ENCODE measurements around the gene GRIK2.

GRIK2 gene

DNA sequence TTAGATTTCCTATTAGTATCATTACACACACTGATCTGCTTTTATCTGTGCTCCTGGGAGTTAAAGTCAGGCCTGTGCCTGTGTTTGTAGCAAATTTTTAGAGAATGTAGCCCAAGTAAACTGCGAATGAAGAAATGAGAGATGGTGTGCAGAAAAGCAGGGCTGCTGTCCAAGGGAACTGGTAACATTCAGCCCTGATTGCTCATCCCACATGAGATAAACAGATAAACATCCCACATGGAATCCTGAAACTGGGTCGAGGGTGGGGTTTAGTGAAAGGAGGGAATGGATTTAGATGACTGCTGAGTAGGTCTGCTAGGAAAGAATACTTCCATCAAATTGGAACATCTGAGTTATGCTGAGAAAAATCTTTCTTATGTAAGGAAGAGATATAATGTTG, 69.1 kb downstream of the GRIK2 start:
- DNase-seq, result no peak

DNA sequence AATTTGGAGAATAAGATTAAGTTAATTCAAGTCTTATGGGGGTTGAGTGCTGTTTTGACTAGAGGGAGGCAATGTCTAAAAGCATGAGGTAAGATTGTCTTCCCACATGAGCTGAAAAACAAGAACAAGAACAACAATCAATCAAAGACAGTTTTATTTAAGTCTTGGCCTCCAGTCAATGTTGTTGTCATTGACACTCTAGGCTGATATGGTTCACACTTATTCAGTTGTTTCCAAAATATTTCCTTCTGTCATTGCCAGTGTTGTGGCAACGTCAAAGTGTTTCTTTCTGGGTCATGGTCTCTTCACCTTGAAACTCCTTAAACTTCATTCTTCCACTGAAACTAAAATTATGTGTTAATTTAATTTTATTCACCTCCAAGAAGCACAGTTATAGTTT, 72.4 kb downstream of the GRIK2 start:
- DNase-seq, result no peak

DNA sequence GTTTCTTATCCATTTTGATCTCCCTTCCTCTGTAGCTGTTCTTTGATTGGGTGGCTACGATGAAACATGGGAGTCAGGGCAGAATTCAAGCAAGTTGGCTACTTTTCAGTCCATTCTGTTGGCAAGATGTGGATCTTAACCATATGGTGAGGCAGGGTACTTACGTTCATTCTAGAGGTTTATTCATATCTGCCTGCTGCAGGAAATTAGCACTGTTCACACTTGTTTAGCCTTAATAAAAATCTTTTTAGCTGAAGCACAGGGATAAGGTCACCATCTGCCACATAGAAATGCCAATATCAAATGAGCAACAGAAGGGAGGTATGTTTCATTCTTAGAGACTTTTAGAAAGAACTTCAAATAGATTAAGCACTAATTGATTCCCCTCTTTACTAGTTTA, 83.9 kb downstream of the GRIK2 start:
- DNase-seq, result no peak

DNA sequence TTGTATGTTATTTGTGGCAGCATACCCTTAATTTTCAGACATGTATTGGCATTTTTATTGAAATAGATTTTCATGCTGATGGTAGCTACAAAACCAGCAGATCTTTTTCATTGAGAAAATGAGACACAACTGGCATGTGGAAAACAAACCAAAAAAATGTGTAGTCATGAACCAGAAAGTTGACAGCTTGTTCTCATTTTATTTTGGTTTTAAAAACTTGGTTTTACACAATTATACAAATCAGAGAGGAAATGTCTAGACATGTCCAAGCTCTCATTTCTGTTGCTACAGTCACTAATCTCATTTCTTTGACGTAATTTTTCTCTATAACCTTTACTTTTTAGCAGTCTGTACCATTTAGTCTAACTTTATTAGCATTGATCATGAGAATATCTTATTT, 85.4 kb downstream of the GRIK2 start:
- DNase-seq, result no peak

DNA sequence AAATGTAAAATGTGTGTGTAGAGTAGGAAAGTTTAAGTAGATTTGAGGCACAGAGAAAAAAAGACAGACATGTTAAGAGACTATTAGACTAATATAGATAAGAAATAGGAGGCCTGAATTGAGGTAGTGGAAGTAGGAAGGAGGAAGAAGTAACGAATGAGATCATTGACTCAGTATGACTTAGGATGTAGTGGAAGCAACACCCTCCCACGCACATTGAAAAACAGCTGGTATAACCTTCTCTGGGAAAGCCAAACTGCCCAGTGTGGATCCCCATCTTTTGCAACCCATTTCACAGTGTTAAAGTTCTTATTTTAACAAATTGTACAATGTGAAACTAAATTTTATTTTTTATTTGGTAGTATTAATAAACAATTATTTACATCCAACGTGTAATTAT, 89.1 kb downstream of the GRIK2 start:
- no peak for DNase-seq

DNA sequence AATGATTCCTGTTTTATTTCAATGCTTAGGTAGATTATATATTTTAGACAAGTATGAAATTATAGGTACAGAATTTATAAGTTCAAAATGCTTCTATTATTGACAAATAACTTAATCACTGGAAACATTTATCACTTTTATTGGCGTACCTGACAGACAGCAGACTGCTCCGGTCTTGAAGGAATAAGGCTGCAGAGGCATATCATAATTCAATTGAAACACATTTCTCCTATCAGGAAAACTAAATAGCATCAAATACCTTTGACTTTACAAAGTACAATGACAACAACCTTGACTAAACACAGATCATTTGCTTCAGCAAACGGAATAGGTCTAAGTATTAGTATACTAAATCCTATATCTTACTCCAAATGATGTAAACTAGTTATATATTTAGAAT, 91.3 kb downstream of the GRIK2 start:
- no peak for DNase-seq

DNA sequence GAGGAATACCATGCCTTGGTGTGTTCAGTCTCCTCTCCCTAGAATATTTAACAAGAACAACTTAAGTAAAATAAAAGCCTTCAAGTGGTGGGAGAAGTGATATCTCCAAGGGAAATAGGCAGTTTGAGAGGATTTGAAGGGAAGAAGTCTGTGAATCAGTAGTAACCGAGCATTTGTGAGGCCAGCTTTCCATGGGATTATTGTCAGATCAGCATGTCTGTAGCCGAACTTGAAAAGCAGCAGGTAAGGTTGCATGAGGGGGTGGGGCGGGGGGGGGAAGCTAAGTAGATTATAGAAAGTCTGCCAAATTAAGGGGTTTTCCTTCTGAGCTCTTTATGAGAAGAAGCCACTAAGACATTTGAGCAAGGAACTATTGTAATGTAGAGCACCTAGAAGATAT, 92.6 kb downstream of the GRIK2 start:
- DNase-seq, result no peak

DNA sequence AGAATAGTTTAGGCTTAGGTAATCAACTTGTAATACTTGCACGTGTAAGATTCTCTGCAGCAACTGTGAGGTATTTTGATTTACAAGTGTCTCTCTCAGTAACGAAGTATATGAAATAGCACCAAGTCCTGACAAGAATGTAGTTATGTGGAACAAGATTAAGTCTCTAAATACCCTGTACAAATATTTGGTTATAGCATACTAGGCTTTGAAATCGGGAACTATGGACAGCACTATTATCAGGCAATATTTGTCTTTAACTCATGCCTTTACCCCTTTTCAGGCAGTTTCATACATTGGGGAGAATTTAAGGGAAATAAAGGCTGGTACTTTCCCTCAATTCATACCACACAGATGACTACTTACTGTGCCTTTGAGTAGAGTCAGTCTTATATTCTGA, 93.2 kb downstream of the GRIK2 start:
- DNase-seq, result no peak

DNA sequence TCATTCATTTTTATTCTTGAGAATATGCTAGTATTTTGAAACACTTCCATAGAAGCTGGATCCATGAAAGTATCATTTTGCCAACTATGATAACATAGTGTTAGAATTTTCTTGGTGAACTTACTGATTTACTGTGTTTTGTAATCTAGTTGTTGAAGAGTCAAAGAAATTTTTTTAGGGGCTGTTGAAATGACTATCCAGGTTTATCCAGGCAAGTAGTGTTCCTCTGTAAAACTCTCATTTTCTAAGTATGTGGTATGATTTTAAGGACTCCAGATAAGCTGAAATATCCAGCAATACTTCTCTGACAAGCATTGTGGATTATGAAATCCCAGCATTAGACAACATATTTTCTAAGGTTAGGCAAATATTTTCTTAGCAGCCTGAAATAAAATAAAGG, 95.9 kb downstream of the GRIK2 start:
- no peak for DNase-seq

DNA sequence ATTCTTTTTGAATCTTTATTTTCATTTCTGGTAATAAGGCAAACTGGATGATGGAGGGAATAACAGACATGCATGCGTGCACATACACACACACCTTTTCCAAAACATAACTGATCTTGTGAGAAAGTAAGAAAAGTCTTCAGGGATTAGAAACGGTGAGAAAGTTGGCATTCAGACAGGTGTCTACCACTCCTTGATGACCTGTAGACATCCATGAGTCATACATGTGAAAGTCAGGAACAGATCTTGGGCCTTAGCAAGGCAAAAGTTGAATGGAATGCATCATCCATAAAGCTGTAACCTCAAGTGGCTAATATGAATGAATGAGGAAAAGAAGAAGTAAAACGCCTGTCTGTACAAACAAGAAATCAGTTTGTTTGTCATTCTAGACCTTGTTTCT, 97.3 kb downstream of the GRIK2 start:
- DNase-seq, result no peak

DNA sequence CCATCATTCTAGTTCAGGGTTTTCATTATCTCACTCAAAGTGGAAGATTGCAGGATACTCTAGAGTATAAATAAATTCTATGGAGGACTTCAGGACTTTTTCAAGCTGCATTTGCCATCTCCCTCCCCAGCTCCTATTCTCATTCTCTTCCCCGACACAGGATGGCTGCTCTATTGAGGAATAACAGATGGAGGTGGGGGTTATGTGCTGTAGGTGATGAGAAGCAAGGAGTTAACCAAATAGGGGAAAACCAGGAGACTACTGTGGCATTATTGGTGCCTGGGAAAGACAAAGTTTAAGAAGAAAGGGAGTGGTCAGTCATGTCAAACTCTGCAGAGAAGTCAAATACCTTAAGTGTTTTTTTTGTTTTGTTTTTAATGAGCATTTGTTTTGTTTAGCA, 109.3 kb downstream of the GRIK2 start:
- no peak for DNase-seq

DNA sequence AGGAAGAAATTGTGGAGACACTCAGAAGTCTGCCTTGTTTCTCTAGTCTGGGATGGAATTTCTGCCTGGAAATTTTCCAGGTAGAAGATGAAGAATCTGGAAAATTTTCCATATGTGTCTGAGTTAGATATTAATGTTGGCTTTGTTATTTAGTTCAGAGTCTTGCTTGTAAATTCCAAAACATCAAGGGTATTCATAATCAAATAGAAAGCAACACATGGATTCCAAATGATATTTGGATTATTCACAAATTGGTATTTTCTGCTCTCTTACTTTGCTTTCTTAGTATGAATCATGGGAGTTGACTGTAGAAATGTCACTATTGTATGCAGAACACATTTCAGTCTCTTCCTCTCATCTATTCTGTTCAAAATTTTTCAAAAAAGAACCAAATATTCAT, 116.0 kb downstream of the GRIK2 start:
- no peak for DNase-seq

DNA sequence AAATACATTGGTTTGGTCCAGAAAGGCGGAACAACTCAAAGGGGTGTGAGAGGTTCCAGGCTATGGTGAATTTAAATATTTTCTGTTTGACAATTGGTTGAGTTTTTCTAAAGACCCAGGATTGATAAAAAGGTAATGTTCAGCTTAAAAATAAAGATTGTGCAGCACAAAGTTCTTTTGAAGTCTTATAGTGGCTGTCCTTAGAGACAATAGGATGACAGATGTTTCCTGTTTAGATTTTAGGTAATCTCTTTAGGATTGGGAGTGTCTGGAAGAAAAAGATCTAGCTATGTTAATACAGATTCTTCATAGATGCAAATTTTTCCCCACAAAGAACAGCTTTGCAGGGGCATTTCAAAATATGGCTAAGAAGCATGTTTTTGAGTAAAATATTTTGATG, 119.7 kb downstream of the GRIK2 start:
- DNase-seq, result no peak

DNA sequence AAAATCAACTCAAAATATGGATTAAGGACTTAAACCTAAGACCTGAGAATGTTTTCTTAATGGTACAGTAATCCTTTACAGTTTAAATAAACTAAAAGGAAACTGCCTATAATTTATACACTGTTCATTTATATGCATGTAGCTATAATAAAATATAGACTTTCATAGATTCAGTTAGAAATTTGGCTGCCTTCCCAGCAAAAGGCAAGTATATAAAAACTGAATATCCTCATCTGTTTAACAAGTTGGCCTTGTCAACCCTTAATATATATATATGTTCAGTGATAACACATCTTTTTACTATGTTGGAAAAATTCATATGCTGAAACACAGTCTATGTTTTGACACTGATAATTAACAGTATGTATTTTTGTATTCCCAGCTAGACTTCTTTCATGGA, 123.1 kb downstream of the GRIK2 start:
- DNase-seq, result no peak

DNA sequence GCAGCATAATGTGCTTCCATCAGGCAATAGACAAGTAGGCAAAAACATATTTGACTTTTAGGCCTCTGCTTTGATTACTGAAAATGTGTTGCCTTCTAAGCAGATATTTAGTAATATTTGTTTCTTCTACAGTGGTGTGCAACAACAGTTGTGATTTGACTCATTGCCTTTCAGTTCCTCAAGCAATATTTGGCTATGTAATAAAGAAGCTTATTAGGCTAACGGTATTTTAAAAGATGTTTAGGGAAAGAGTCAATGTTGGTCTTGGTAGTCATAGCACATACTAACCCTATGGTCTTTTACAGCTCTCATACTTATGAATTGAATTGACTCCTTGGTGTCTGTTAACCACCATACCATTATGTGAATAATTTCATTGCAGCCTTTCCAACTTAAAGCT, 124.1 kb downstream of the GRIK2 start:
- no peak for DNase-seq

DNA sequence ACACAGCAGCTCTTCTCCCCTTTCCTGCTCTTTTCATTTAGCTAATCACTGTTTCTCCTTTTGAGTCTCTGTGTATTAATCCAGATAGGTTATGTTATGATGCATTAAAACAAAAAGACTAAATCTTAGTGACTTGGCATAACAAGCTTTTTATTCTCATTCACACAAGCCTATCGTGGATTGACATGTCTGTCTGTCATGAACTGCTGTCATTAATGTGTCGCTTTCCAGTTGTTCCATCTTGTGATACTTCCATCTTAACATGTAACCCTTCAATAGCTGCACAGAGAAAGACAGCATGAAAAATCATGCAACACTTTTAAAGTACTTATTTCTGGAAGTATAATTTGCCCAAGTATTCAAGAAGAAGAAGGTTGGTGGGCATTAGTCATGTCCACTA, 128.7 kb downstream of the GRIK2 start:
- no peak for DNase-seq

DNA sequence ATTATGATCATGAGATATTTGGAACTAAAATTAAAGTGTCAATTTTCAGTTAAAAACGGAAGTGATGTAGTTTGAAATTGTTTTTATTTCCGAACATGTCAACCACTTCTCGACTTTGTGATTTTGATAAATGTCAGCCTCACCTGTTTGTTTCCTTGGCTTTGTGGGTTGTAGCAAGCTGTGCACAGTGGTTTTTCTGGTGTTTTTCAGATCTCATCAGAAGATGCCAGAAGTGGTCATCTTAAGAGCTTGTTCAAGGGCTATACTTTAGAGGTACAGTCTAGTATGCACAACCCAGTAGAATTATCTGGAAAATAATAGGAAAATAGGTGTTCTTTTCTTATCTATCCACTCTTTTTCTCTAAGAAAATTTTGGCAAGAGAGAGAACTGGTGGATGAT, 134.0 kb downstream of the GRIK2 start:
- no peak for DNase-seq

DNA sequence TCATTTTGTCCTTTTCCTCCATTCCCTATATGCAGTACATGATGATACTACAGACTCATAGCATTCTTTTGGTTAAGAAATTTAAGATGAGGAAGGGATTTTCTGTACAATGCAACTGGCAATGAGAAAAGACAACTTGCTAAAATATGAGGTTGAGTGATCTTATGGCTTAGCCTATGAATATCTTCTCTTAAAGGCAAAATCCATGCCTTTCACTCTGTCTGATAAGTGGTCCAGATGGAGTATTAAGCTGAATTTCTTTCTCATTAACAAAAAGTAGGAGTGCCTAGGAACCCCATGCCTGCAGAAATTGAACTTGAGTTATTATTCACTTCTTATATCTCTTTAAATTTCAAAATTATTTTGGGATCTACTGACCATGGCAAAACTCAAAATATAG, 135.3 kb downstream of the GRIK2 start:
- DNase-seq, result no peak

DNA sequence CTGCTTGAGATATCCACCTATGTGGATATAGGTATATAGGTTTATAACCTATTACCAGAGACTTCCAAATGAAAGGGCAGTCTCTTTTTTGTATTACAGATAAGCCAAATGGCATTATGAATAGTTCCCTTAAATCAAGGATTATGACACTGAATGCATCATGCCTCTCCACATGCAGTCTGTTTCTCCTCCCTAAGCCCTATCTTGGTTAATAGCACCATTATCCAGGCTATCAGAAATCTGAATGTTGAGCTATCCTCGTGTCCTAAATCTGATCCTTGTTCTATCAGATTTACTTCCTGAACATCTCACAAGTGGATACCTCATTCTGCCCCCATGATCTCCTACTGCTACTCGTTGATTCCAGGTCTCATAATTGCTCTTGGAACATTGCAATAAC, 138.0 kb downstream of the GRIK2 start:
- no peak for DNase-seq

DNA sequence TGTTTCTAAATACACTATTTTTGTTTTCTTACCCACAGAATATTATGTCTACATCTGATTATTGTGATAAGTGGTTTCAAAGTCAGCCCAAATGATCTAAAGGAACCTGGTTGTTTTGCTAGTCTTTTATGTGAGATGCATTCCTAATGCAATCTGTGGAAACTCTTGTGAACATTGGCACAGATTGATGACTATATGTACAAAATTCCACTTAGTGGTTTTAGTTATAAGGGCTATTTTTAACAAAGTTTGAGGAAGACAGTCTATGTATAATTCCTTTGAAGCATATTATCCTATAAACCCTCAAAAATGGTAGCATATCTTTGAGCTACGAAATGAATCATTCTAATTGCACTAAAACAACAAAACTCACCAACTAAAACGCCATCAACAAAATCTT, 140.9 kb downstream of the GRIK2 start:
- no peak for DNase-seq

DNA sequence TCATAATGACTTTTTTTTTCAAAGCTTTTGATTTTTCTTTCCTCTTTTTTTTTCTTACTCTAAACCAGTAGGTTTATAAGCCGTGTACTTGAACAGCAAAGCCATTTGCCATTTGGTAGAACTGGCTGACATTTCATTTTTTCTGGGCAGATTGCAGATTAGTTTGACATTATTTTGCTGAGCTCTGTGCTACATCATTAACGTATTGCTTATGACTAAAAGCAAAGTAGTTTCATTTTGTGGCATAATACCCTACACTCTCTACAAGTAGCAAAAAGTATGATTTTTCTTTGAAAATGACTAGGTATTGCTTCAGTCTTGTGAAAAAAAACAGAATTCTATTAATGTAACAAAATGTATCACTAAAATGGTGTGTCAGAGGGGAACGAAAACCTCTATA, 141.3 kb downstream of the GRIK2 start:
- DNase-seq, result no peak

DNA sequence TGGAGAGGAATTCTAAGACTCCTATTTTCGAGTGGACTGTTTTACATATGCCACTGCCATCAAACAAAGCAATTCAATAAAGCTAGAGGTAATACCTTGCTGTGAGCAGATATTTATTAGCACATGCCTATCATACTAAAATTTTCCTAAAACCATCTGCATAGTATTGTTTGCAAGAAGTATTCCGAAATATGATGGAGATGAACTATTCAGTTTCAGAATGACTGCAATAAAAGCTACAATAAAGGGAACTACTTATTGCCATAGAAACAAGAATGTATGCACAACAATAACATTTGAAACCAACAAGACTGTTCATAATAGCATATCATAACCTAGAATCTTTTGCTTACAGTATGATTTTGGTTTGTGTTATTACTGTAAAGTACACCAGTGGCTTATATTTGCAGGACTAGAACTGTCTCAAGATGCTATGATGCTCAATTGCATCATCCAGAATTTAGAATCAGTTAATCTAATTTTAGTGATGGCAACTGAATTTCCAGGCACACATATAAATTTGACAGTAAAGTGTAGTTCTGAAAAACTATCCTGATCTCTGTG, 144.3 kb downstream of the GRIK2 start:
- DNase-seq, result no peak

DNA sequence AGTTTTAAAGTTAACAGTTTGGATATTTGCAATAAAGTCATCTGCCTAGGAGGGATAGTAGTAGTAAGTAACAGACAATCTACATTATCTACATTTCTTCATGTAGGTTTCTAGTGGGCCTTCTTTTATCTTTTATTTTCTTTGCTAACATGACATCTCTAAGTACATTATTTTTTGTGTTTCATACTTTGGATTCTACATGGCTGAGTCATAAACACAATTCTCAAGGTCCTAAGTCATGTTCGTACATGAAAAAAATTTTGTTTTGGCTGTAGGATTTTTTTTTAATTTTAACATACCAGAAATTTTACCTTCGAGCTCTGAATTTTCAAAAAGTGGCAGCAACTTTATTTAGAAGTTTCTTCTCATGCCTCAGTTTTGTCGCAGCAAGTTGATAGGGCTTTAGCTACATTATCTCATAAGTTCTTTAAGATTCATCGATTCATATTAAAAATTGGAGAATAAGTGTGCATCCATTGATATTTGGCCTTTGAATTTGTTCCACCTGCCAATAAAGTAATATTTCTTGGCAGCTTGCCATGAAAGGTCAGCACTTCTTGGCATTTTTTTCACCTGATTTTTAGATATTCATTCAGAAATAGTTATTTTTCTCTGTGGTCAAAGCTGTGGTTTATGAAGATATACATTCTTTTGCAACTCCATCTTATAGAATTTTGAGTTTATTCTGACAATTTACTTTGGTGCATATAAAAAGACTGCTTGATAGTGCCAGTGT, 146.2 kb downstream of the GRIK2 start:
- no peak for DNase-seq

DNA sequence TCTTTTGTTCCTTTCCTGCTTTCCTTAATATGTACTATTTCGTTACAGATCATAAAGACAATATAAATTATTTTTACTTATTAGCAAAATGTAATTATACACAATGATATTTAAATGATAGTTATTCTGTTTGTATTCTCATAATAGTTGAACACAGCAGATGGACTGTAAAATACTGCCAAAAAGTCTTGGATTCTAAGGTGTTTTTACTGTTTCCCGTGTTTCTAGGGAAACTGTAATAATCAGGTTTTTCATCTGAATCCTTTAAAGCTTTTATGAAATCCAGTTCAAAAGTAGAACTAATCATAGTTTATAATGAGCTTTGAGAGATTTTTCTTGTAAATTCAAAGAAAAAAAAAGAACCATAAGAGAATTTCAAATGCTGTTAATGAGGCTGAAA, 148.4 kb downstream of the GRIK2 start:
- DNase-seq, result no peak

DNA sequence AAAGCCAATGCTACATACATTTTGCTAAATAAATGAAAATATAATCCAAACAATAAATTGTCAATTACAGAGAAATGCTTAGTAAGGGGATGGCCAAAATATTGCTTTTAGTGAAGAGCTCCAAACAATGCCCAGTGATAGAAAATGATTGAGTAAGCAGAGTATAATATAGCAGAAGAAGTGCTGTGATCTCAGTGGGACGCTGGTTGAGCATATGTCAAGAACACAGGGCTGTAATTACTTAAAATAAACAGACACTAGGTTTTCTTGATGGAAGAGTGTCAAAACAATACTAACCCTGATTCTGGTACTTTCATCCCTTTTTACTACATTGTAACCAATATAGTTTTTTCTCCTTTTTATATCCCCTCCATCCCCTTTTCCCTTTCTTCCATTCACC, 150.3 kb downstream of the GRIK2 start:
- no peak for DNase-seq

All from CD4-positive, alpha-beta T cell treated with Interferon alpha-2 for 1 hour (primary cell).